ENCODE measurements around the gene KCNJ14.
A peak's percentile ranks its signal among the peaks of the same experiment; 100 is the strongest.

DNA sequence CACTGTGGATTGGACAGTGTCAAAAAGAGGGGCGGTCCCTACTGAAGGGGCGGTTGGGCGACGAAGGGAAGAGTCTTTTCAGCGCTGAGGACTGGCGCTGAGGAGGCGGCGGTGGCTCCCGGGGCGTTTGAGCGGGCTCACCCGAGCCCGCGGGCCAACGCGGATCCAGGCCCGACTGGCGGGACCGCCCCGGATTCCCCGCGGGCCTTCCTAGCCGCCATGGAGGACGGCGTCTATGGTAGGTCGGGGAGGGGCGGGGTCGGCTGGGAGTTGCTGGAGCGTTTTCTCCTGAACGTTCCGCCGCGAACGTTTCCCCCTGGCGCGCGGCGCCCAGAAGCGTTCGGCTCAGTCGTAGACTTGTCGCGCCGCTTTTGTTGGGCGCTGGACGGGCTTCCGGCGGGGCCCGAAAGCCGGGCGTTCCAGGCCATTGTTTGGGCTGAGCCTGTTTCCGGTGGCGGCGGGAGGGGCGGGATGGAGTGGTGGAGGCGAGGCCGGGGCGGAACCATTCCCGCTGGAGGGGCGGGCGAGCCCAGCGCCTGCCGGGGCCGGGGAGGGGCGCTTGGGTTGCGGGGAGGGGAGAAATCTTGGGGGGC is 14.0 kb downstream of the KCNJ14 start, which contains the start of gene CYTH2:
- TF ChIP-seq CEBPB (IDR thresholded peaks at IDR 0.05; ENCODE audit: low read depth, low read length) (no peak), RAD21 (IDR thresholded peaks at IDR 0.05; ENCODE audit: low read length) (no peak), POLR2A (IDR thresholded peaks at IDR 0.05; ENCODE audit: low read depth, low read length) (peak; percentile 99), SMC3 (IDR thresholded peaks at IDR 0.05; ENCODE audit: low read depth, low read length) (no peak), FOS (IDR thresholded peaks at IDR 0.05; ENCODE audit: low read depth, low read length) (no peak), MAFK (IDR thresholded peaks at IDR 0.05; ENCODE audit: low read depth, low read length) (no peak)
- TF ChIP-seq, protein P1, sequence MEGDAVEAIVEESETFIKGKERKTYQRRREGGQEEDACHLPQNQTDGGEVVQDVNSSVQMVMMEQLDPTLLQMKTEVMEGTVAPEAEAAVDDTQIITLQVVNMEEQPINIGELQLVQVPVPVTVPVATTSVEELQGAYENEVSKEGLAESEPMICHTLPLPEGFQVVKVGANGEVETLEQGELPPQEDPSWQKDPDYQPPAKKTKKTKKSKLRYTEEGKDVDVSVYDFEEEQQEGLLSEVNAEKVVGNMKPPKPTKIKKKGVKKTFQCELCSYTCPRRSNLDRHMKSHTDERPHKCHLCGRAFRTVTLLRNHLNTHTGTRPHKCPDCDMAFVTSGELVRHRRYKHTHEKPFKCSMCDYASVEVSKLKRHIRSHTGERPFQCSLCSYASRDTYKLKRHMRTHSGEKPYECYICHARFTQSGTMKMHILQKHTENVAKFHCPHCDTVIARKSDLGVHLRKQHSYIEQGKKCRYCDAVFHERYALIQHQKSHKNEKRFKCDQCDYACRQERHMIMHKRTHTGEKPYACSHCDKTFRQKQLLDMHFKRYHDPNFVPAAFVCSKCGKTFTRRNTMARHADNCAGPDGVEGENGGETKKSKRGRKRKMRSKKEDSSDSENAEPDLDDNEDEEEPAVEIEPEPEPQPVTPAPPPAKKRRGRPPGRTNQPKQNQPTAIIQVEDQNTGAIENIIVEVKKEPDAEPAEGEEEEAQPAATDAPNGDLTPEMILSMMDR (conservative IDR thresholded peaks at IDR 0.05; ENCODE audit: low read depth, low read length): no peak
- TF ChIP-seq, protein P2, sequence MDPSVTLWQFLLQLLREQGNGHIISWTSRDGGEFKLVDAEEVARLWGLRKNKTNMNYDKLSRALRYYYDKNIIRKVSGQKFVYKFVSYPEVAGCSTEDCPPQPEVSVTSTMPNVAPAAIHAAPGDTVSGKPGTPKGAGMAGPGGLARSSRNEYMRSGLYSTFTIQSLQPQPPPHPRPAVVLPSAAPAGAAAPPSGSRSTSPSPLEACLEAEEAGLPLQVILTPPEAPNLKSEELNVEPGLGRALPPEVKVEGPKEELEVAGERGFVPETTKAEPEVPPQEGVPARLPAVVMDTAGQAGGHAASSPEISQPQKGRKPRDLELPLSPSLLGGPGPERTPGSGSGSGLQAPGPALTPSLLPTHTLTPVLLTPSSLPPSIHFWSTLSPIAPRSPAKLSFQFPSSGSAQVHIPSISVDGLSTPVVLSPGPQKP (IDR thresholded peaks at IDR 0.05; ENCODE audit: borderline replicate concordance, low read depth, low read length): no peak

Measured in IMR-90 (cell line).